Sigmoid colon (tissue), 4 donors: ENCODE results near the gene TMEM259.

Experiments used
- CTCF ChIP-seq, 4 experiments: fragments of 450-650 bp in 3 of 4; fragments of 200-600 bp in 1 of 4; IDR thresholded peaks; one replicate each; pipeline ENCODE4 v1.5.1; 2016 to 2019; ENCODE audit warnings: antibody characterized with exemption in 4 of 4, mild to moderate bottlenecking in 3 of 4, moderate library complexity in 2 of 4
- EP300 ChIP-seq, 4 donors: sonication (generic); formaldehyde crosslinking; IDR thresholded peaks; one replicate each; pipeline ENCODE4 v1.6.1; 2017; ENCODE audit warnings: antibody characterized with exemption in 4 of 4

- no peak for TF ChIP-seq CTCF (IDR thresholded peaks at IDR 0.05)
- no peak for TF ChIP-seq EP300 (IDR thresholded peaks at IDR 0.05)
Measured at GRCh38 chr19:1019616-1019961, 1.3 kb downstream of the TMEM259 start.
